Muscle layer of colon (tissue), 2 donors: ENCODE results near the gene SLC5A9.
"Not testable (repeated sequence)": the region's sequence is repeated elsewhere in the genome, so short reads cannot be mapped to it uniquely, and the experiment has no call there.

Experiments used
- H3K27ac ChIP-seq: one replicate; pipeline ENCODE4 v1.7.0; 2013; ENCODE audit warnings: low read depth, mild to moderate bottlenecking, low read length, moderate library complexity
- H3K27me3 ChIP-seq, 2 donors: one replicate each; pipeline ENCODE4 v1.7.0; 2013; ENCODE audit warnings: low read length in 2 of 2, mild to moderate bottlenecking in 2 of 2; ENCODE audit not compliant: insufficient read depth in 2 of 2, control insufficient read depth in 1 of 2
- H3K36me3 ChIP-seq: one replicate; pipeline ENCODE4 v1.7.0; 2013; ENCODE audit warnings: mild to moderate bottlenecking, low read length; ENCODE audit not compliant: insufficient read depth
- H3K4me1 ChIP-seq: one replicate; pipeline ENCODE4 v1.7.0; 2013; ENCODE audit warnings: mild to moderate bottlenecking, low read length; ENCODE audit not compliant: insufficient read depth
- H3K4me3 ChIP-seq, 2 donors: one replicate each; pipeline ENCODE4 v1.7.0; 2013; ENCODE audit warnings: low read length in 2 of 2, low read depth in 1 of 2, mild to moderate bottlenecking in 1 of 2, moderate library complexity in 1 of 2
- H3K9ac ChIP-seq: one replicate; pipeline ENCODE4 v1.7.0; 2013; ENCODE audit warnings: low read length
- H3K9me3 ChIP-seq: one replicate; pipeline ENCODE4 v1.7.0; 2013; ENCODE audit warnings: mild to moderate bottlenecking, low read length
- donor health status: abdominal sarcoma.
- donor health status: Adenocarcinoma of cecum.

The SLC5A9 gene

GRCh38 chr1:48248356-48248755 lies 25.8 kb downstream of the SLC5A9 start:
- Histone ChIP-seq H3K9ac (no peak overlapping the region), H3K4me1 (no peaks in the 10 kb centered on the region), H3K36me3 (no peaks in the 10 kb centered on the region)

GRCh38 chr1:48249868-48250267 lies 27.4 kb downstream of the SLC5A9 start:
- H3K9ac ChIP-seq = no peak overlapping the region
- no peaks in the 10 kb centered on the region for H3K9me3 ChIP-seq
- H3K36me3 ChIP-seq = no peaks in the 10 kb centered on the region
- H3K4me1 ChIP-seq = no peaks in the 10 kb centered on the region
- H3K27me3 ChIP-seq = no peaks in the 10 kb centered on the region
- no peak overlapping the region for H3K4me3 ChIP-seq
- no peak overlapping the region for H3K27ac ChIP-seq

More at GRCh38 chr1:48248356-48248755, 25.8 kb downstream of the SLC5A9 start:
- H3K4me3 ChIP-seq = no peak overlapping the region
- no peaks in the 10 kb centered on the region for H3K9me3 ChIP-seq
- H3K27me3 ChIP-seq = no peaks in the 10 kb centered on the region
- no peak overlapping the region for H3K27ac ChIP-seq

- Histone ChIP-seq H3K9me3 (no peaks in the 10 kb centered on the region), H3K4me3 (no peak overlapping the region), H3K9ac (no peak overlapping the region), H3K4me1 (no peaks in the 10 kb centered on the region), H3K27ac (no peak overlapping the region), H3K36me3 (no peaks in the 10 kb centered on the region), H3K27me3 (no peaks in the 10 kb centered on the region)
These were observed 28.1 kb downstream of the SLC5A9 start for GRCh38 chr1:48250572-48250971.

GRCh38 chr1:48251323-48251722 lies 28.8 kb downstream of the SLC5A9 start:
- Histone ChIP-seq H3K9ac (no peak overlapping the region), H3K36me3 (no peaks in the 10 kb centered on the region), H3K27ac (no peak overlapping the region), H3K27me3 (no peaks in the 10 kb centered on the region), H3K4me3 (no peak overlapping the region), H3K4me1 (no peaks in the 10 kb centered on the region), H3K9me3 (no peaks in the 10 kb centered on the region)

GRCh38 chr1:48251821-48252220 lies 29.3 kb downstream of the SLC5A9 start:
- Histone ChIP-seq H3K9me3 (no peaks in the 10 kb centered on the region), H3K36me3 (no peaks in the 10 kb centered on the region), H3K4me3 (no peak overlapping the region), H3K9ac (no peak overlapping the region), H3K27ac (no peak overlapping the region), H3K27me3 (no peaks in the 10 kb centered on the region), H3K4me1 (no peaks in the 10 kb centered on the region)

- Histone ChIP-seq H3K27ac (no peak overlapping the region), H3K4me1 (no peaks in the 10 kb centered on the region), H3K9me3 (no peaks in the 10 kb centered on the region), H3K9ac (no peak overlapping the region), H3K27me3 (no peaks in the 10 kb centered on the region), H3K4me3 (no peak overlapping the region), H3K36me3 (no peaks in the 10 kb centered on the region)
These were observed 31.7 kb downstream of the SLC5A9 start for GRCh38 chr1:48254254-48254653.

- H3K27me3 ChIP-seq = no peaks in the 10 kb centered on the region
- no peaks in the 10 kb centered on the region for H3K36me3 ChIP-seq
- H3K9ac ChIP-seq = no peak overlapping the region
- no peaks in the 10 kb centered on the region for H3K4me1 ChIP-seq
- H3K9me3 ChIP-seq = no peaks in the 10 kb centered on the region
- H3K27ac ChIP-seq = no peak overlapping the region
- H3K4me3 ChIP-seq = no peak overlapping the region
These were observed 35.6 kb downstream of the SLC5A9 start for GRCh38 chr1:48258106-48258505.

- Histone ChIP-seq H3K4me1 (no peaks in the 10 kb centered on the region), H3K9me3 (no peaks in the 10 kb centered on the region), H3K36me3 (no peaks in the 10 kb centered on the region), H3K27ac (no peak overlapping the region), H3K9ac (no peak overlapping the region), H3K4me3 (no peak overlapping the region), H3K27me3 (no peaks in the 10 kb centered on the region)
These were observed 39.4 kb downstream of the SLC5A9 start for GRCh38 chr1:48261881-48262400.

- no peaks in the 10 kb centered on the region for H3K27me3 ChIP-seq
- H3K36me3 ChIP-seq = no peaks in the 10 kb centered on the region
- no peak overlapping the region for H3K4me3 ChIP-seq
- no peaks in the 10 kb centered on the region for H3K9me3 ChIP-seq
- H3K9ac ChIP-seq = no peak overlapping the region
- no peak overlapping the region for H3K27ac ChIP-seq
- H3K4me1 ChIP-seq = no peaks in the 10 kb centered on the region
These were observed 40.5 kb downstream of the SLC5A9 start for GRCh38 chr1:48263041-48263440.

- H3K9me3 ChIP-seq = no peaks in the 10 kb centered on the region
- no peaks in the 10 kb centered on the region for H3K36me3 ChIP-seq
- no peaks in the 10 kb centered on the region for H3K4me1 ChIP-seq
- H3K4me3 ChIP-seq = no peak overlapping the region
- no peak overlapping the region for H3K27ac ChIP-seq
- H3K9ac ChIP-seq = no peak overlapping the region
- no peaks in the 10 kb centered on the region for H3K27me3 ChIP-seq
These were observed 44.1 kb downstream of the SLC5A9 start for GRCh38 chr1:48266576-48266975.

- not testable (repeated sequence) for H3K9me3 ChIP-seq, H3K4me1 ChIP-seq, H3K4me3 ChIP-seq, H3K27ac ChIP-seq, H3K9ac ChIP-seq, H3K36me3 ChIP-seq, H3K27me3 ChIP-seq
These were observed 54.9 kb downstream of the SLC5A9 start for GRCh38 chr1:48277437-48277836.

- H3K4me3 ChIP-seq = not testable (repeated sequence)
These were observed 59.8 kb downstream of the SLC5A9 start for GRCh38 chr1:48282329-48282728.

More at GRCh38 chr1:48282329-48282728, 59.8 kb downstream of the SLC5A9 start:
- not testable (repeated sequence) for H3K27me3 ChIP-seq, H3K36me3 ChIP-seq, H3K4me1 ChIP-seq, H3K9ac ChIP-seq, H3K27ac ChIP-seq, H3K9me3 ChIP-seq
